GM21576 (cell line): Measurements from ENCODE around the gene RPL22.

Experiments
- ATAC-seq: cut with Tn5 transposase; IDR thresholded peaks from one replicate; pipeline ENCODE4 v1.9.1; 2021; ENCODE audit warnings: mild to moderate bottlenecking, moderate library complexity; ENCODE audit not compliant: unreplicated experiment

The RPL22 gene

DNA sequence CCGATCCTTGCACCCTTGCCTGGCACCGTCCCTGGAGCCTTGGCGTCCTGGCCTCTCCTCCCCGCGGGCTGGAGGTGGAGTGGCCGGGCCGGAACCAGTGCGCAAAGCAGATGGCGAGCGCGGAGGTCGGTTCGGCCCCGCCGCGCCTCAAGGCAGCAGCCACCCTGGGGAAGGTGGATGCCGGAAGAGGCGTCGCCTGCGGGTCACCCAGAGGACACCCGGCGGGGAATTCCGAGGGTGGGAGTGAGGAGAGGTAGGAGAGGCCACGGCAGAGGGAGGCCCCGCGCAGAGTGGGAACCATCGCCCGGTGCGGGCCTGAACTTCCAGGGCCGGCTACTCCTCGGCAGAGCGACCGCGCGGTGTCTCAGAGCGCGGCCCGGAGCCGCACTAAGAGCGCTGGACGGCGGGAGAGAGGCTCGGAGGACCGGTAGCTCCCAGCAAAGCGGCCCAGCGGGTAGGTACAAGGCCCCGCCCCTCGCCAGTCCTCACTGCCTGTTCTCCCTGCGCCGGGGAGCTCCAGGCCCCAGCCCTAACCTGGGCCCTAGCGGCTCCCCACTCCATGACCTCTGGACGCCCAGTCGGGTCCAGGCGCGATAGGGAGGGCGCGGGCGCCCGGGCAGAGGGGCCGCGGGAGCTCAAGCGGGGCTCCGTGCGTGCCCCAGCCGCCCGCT is 6.6 kb upstream of the RPL22 start, which contains the start of gene RNF207:
Gene RNF207, plus strand, starts transcription at position 271 of the 671 bp plus-strand sequence. CDS start 417 bp downstream, outside the sequence.
- peak; percentile 52 for ATAC-seq

DNA sequence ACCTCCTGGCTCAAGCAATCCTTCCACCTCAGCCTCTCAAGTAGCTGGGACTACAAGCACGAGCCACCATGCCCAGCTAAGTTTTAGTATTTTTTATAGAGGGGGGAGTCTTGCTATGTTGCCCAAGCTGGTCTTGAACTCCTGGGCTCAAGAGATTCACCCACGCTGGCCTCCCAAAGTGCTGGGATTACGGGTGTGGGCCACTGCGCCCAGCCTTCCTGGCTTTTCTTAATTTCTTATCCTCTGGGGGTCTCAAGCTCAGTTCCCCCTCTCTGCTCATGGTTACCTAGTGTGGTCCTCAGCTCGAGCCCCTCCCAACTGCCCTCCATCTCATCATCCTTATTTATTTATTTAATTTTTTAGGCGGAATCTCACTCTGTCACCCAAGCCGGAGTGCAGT is 2.9 kb upstream of the RPL22 start:
- ATAC-seq: no peak

DNA sequence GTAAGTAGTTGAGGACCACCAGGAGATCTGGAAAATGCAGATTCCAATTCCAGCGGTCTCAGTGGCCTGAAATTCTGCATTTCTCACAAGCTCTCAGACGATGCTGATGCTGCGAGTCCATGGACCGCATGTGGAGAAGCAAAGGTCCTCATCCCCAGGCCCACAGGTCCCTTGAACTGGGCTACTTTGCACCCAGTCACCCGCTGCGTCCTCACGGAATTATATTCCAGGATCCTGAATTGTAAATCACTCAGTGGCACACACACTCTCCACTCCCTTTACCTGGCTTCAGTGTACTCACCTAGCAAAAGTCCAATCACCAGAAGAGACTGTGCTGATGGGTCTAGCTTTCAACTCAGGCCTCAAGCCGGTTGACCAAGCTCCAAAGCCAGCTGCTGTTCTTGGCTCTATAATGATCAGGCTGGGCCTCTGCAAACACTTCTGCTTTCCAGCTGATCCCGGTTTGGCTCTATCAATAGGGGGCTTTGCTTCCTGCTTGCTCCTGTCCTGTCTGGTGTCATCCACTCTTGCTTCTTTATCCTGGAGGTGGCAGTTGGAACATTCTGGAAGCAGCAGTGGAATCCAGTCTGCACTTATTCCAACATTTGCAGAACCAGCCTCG is 904 bp upstream of the RPL22 start:
- ATAC-seq: no peak

DNA sequence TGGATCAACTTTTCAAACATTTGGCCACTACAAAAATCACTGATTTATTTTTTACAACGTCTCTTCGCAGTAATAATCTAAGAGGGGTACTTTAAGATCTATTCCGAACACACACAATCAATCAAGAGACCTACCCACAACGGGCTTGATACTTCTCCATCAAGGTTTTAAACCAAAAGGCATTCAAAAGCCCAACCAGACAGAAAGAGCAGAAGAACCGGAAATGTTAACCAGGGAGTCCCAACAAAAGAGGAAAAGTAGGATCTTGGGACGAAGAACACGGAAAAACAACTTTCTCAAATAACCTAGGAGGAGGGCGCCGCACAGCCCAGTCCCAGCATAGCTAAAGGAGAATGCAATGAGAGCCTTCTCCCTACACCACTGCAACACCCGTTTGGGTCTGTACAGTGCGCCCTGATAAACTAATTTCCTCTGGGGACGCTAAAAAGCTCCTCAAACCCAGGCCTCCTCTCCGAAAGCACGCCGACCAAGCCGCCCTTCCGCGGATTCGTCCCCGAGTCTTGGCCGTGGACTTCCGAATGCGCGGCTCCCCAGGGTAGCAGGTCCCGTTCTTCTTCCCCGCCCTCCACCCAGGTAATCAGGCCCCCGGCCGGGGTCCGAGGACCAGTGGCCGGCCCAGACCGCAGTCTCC is 623 bp downstream of the RPL22 start:
- ATAC-seq: peak; percentile 5

DNA sequence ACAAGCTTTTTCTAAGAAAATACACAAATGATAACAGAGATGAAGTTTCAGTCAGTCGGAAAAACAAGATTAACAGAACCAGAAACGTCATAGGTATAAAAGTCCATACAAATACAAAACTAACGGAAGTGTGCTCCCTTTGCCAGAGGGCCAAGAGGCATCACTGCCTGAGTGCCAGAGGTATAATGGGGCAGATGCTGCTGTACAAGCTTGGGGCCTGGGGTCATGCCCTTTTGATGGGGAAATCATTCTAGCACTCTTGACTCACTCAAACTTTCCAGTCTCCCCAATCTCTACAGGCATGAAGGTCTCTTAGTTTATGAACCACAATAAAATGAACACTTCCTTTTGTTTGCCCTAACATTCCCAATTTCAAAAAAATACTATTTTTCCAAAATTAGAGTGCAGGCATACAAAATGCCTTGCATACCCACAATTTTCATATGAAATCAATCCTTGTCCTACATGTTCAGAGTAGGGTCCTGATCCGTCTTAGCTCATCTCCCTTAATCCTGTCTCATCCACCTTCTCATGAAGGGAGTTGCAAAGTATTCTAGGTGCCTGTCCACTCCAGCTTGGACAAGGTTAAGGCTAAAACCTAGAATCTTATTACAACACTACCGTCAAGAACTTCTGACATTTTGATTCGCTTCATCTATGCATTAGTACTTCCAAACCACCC is 1.5 kb downstream of the RPL22 start:
- no peak for ATAC-seq

DNA sequence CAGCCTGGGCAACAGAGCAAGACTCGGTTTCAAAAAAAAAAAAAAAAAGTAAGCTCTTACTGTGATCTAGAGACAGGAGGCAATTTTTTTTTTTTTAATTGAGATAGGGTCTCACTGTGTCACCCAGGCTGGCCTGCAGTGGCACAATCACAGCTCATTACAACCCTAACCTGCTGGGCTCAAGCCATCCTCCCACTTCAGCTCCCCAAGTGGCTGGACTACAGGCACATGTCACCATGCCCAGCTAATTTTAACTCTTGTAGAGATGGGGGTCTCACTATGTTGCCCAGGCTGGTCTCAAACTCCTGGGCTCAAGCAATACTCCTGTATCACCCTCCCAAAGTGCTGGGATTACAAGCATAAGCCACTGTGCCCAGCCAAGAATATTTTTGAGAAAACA is 7.4 kb downstream of the RPL22 start:
- ATAC-seq: no peak

DNA sequence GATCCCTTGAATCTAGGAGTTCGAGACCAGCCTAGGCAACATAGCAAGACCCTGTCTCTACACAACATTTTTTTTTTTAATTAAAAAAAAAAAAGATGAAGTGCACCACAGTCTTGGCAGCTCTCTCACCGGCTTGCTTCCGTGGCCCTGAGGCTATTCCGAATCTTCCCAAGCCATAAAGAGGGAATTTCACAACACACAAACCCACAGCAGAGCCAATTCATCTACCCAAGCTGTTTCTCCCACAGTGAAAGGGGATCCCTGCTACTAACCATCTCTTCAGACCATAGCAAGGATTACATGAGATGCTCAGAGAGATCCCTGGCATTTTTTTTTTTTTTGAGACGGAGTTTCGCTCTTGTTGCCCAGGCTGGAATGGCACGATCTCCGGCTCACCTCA is 10.9 kb downstream of the RPL22 start:
- ATAC-seq: no peak

DNA sequence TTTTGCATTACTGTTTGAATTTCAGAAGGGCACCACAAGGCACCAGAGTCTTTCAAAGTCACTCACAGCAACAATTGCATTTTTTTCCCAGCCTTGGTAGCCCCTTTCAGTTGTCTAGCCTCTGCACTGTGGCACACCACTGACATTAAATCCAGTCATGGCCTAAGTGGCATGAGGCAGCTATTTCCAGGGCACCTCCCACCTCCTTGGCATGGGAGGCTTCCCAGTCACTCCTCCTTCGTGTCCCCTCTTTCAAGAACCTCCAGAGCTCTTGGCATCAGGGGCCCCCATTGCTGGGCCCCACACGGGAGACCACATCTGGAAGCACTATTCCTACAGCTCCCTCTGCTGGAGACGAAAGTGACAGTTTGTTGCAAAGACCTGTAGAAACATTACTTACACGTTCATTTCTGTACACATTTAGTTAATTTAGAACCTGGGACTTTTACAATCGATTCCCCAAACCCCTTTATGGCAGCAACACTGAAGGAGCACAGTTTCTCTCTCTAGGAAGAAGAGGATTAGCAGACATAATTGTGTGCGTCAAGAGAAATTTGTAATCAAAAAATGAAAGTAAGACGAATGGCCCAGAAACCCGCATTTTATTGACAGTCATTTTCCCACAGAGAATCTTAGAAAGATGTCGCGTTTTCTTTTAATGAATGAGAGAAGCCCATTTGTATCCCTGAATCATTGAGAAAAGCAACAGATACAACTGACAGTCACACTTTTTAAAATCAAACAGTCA is 13.6 kb downstream of the RPL22 start:
- no peak for ATAC-seq

DNA sequence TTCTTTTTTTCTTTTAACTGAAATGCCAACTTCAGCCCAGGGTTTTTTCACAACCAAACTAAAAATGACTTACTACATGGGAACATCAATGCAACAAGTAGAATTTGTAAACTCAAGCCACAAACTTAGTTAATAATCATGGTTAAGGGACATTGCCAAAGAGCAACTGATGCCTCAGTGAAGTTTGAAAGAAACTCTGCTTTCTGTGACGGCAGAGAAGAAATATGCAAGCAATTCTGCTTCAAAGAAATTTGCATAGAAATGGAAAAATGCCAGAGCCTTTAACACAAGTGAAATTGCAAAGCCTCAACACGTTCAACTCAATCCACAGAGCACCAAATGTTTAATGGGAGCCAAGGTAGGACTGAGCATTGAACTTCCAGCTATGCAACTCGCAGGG is 14.2 kb downstream of the RPL22 start:
- ATAC-seq: no peak

DNA sequence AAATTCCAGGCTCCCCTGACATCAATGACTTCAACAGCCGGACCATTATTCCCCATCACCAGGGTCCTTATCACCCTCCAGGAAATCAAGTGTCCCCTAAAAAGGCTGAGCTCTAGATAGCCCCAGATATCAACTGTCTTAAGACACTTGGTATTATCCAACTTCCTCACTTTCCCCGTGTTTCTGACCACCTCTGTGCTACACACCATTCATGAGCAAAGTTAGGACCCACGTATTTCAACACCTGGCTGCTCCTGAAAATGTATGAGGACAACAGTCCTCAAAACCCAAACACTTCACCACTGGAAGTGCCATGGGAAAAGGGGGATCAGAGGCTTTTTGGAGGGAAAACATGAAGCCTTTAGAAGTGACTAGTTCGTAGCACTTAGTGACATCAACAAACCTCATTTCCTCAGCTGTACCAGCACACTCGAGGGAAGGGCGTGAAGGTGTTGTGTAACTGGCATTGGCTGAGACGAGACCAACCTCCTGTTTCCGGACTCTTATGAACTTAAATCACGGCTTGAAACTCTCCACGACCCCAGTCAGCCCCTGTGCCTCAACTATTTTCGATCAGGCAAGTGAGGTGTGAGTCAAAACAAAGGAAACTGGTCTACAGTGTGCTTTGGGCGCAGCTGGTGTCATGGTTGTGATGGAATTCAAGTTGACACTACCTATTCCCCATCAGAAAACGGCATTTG is 15.2 kb downstream of the RPL22 start:
- no peak for ATAC-seq

DNA sequence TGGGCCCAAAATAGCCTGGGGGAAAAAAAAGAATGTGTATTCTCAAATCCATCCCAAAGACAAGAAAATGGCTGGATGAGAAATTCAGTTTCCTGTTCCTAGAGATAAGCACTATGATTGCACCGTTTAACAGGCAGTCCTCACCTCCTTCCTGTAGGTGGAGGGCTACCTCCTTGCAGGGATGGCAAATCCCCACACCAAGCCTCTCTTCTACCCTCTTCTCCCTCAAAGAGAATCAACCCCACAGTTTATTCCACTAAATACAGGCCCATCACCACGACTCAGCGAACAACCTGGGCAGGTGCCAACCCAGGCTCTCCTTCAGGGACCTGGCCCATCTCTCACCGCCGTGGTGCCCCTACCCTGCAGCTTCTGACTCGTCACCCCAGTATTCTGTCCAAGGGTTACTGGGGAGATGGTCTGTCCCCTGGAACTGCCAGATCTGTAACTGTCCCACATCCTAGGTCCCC is 15.8 kb downstream of the RPL22 start:
- no peak for ATAC-seq

DNA sequence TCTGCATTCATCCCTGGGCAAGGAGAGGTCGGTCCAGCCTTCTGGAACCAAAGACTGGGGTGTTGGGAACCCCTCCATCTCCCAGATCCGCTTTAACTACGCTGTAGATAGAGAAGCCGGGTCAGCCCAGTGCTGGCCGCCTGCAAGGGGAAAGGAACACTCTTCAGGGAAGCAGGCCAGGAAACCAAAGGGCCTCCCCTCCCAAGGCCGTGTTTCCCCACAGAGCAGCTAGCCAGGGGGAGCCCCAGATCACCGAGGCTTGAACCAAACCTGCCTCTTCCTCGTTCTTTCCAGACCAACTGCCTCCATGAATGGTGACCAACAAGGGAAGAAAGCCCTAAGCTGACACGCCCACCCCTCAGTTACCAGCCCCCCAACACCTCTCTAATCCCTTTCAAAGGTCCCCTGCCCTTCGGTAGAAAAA is 18.0 kb downstream of the RPL22 start:
- ATAC-seq: no peak

DNA sequence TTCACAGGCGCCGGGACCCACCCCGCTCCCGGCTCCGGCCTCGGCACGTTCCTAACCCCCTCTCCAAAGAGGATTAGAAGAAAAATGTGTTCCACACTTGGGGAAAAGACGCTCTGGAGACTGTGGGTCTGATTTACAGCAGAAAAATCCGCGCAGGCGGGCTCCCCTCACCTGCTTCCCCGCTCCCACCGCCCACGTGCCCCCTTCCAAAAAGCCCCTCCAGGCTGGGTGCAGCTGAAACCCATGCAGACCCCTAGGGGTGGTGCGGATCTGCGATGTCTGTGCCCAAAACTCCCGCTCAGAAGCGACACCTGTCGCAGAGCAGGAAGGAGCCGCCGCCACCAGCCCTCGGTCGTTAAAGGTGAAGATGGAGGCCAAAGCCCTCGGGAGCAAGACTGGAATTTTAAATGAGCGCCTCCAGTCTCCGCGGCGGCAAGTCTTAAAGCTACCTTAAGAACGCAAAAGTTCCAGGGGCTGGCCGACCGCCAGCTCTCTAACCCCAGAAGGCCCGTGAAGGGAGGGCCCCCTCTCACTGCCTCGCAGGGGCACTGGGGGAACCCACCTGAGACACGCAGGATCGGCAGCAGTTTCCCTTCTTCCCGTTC is 18.6 kb downstream of the RPL22 start:
- ATAC-seq: no peak

DNA sequence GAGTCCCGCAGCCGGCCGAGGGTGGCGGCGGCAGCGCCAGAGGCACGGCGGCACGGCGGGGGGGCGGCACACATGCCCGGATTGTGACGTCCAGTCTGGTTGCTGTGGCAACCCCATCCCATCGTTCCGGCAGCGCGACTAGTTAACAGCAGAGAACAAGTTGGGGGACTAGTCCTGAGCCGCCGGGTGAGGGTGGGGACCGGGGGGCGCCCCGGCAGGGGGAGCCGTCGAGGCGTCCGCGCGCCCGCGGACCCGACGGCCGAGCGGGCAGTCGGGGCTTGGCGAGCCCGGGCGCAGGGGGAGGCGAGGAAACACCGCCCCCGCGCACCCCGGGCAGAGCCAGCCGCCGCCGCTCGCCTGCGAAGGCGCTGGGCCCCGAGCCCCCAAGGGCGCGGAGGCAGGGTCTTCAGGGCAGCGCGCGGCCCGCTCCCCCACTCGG is 19.1 kb downstream of the RPL22 start, which contains the start of gene CHD5:
Gene CHD5, minus strand, starts transcription at position 54 of the 439 bp plus-strand sequence. CDS start 298 bp downstream, outside the sequence.
- ATAC-seq: no peak

DNA sequence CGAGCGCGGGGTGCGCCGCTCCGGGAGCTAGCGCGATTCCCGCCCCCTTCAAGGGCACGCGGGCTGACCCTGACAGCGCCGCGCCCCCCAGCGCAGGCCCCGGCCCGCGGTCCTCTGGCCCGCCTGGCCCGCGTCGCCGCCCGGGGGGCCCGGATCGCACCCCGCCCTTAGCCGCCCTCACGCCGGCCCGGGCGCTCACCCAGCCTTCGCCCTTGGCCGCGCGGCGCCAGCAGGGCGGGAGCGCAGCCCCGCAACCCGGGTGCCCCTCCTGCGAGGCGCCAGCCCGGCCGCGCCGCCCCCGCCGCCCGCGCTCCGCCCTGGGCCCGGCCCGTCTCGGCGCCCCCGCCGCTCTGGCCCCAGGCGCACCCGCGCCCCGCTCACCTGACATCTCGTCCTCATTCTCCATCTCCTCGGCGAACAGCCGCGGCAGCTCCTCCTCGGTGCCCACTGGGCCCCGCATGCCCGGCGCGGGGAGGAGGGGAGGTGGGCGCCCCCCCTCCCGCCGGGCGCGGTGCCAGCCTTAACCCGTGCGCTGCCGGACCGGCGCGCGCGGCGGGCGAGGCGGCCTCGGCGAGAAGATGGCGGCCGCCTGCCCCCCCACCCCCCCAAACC is 19.7 kb downstream of the RPL22 start:
- ATAC-seq: no peak

DNA sequence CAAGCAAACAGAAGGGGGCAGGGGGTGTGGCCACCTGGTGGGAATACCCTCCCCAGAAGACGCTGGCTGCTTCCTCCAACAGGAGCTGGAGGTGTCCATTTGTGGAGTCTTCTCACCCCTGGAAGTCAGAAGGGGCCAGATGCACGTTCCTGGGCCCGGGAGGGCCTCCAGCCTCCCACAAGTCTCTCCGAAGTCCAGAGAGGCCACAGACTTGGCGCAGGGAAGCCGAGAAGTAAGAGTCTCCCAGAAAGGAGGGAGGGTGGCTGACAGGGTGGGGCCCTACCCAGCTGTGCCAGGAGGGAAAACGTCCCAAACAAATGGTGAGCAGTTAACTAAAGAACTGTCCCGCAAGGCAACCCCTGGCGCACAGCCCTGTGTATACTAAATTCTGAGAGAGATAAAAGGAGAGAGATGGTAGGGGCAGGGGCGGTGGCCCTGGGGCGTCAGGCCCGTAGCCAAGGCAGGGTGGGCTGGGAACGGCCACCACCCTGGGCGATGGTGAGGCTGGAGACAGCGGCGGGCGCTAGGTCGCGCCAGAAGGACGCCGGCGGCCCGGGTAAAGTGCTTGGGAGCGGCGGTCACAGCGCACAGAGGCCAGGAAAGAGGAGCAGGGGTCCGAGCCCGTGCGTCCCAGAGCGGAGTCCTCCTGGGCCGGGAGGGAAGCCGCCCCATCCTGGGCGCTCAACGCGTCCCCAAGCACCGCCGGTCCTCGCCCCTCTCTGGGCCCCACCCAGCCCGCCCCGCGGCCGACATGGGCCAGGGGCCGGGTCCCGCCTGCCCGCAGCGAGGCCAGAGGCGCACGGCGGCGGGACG is 20.4 kb downstream of the RPL22 start:
- ATAC-seq: no peak

DNA sequence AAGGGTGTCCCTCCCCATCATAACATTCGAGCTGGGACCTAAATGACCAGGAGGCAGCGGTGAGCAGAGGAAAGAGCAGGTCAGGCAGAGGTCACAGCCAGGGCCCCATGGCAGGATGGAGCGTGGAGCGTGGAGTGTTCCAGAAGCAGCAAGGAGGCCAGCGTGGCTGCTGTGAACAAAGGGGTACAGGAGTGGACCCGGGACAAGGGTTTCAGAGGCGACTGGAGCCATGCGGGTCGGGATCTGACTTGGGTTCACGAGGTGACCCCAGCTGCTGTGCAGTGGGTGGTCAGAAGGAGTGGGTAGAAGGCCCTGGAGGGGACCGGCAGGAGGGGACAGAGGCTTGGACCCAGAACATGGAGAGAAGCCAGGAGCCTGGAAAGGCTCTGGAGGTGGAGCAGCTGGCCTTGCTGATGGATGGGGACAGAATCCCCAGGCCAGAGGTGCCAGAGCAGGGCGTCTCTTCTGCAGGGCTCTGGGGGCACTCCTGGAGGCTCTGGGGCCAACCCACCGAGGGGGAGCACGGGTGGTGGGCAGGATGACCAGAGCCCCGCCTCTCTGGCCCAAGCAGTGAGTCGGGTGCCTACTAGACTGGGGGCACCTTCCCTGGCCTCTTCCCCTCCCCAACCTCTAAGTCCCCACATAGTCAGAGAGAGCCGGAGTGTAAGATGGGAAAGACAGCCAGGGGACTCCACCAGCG is 21.6 kb downstream of the RPL22 start:
- ATAC-seq: no peak

DNA sequence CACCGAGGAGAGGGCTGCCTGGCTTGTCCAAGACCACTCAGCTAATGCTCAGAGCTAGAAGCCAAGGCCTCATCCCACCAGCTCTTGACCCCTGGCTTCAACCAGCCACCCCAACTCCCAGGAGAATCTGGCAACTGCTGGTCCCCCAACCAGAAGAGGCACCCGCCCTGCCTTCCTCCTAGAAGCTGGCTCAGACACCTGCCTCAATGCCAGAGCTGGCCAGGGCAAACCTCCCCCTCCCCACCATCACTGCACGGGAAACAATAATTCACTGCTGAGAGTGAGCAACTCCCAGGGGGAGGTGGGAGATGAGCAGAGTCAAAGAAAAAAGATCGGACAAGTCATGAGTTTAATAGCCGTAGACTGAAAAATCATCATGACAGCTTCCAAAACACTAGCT is 22.6 kb downstream of the RPL22 start:
- no peak for ATAC-seq
